K562 (cell line): ENCODE measurements around the gene DHX58. TPM values are rescaled to one million over a fixed set of nuclear protein-coding genes. Genes with fewer than 3 reads are reported as not detected.

Experiments
- CBFA2T2 ChIP-seq: fragments of 450-650 bp; conservative IDR thresholded peaks from 2 replicates; pipeline ENCODE4 v1.6.1; 2017; ENCODE audit warnings: mild to moderate bottlenecking
- ELF2 ChIP-seq: fragments of 250-450 bp; sonication (Bioruptor Pico); IDR thresholded peaks from 2 replicates; pipeline ENCODE4 v1.5.0; 2021; ENCODE audit warnings: mild to moderate bottlenecking
- GABPA ChIP-seq: fragments of 200-800 bp; sonication (Bioruptor generic); conservative IDR thresholded peaks from 2 replicates; pipeline ENCODE4 v1.6.1; 2016; ENCODE audit warnings: low read depth, missing genetic modification characterization, missing compliant biosample characterization
- IFI16 ChIP-seq: fragments of 250-450 bp; sonication (Bioruptor Pico); IDR thresholded peaks from 2 replicates; pipeline ENCODE4 v2.1.2; 2022; ENCODE audit warnings: mild to moderate bottlenecking, inconsistent platforms
- KLF16 ChIP-seq: IDR thresholded peaks from 2 replicates; pipeline ENCODE4 v1.6.1; 2016; ENCODE audit warnings: antibody characterized with exemption
- MXD1 ChIP-seq: fragments of 250-450 bp; sonication (Bioruptor Pico); IDR thresholded peaks from 2 replicates; pipeline ENCODE4 v1.8.0; 2021; ENCODE audit warnings: borderline replicate concordance, mild to moderate bottlenecking, moderate library complexity; ENCODE audit not compliant: poor library complexity, severe bottlenecking
- NFIC ChIP-seq: fragments of 450-650 bp; IDR thresholded peaks from 2 replicates; pipeline ENCODE4 v1.6.1; 2017; ENCODE audit warnings: mild to moderate bottlenecking, inconsistent platforms
- NONO ChIP-seq, 2 experiments: fragments of 200-400 bp in 1 of 2; fragments of 450-650 bp in 1 of 2; formaldehyde crosslinking in 1 of 2; IDR thresholded peaks; 2 replicates each; pipeline ENCODE4 v1.6.1; 2017; ENCODE audit warnings: low read depth in 2 of 2, mild to moderate bottlenecking in 2 of 2, moderate library complexity in 2 of 2, low read length in 1 of 2
- STAG1 ChIP-seq: sonication (generic); formaldehyde crosslinking; IDR thresholded peaks from 2 replicates; pipeline ENCODE4 v1.5.0; 2020; ENCODE audit warnings: missing genetic modification reagents, borderline replicate concordance
- TEAD2 ChIP-seq: fragments of 450-650 bp; IDR thresholded peaks from 2 replicates; pipeline ENCODE4 v1.6.1; 2016; ENCODE audit warnings: missing genetic modification characterization, control low read depth, missing compliant biosample characterization
- TFAP4 ChIP-seq: sonication (generic); formaldehyde crosslinking; IDR thresholded peaks from 2 replicates; pipeline ENCODE4 v1.8.0; 2022; ENCODE audit warnings: missing genetic modification reagents, mild to moderate bottlenecking, moderate library complexity, borderline replicate concordance
- ZC3H8 ChIP-seq: fragments of 450-650 bp; IDR thresholded peaks from 2 replicates; pipeline ENCODE4 v1.6.1; 2017
- ZNF699 ChIP-seq: fragments of 250-450 bp; sonication (Bioruptor Pico); IDR thresholded peaks from 2 replicates; pipeline ENCODE4 v1.8.0; 2021; ENCODE audit warnings: mild to moderate bottlenecking, moderate library complexity; ENCODE audit not compliant: insufficient replicate concordance
- polyA plus RNA-seq, 8 experiments: library from polyadenylated mRNA; depleted of rRNA in 4 of 8; stranded (reverse) in 5 of 8; unstranded in 3 of 8; fragments of >200 nt; fragmentation: Nextera tagmentation in 2 of 8; fragmentation: Illumina TruSeq in 1 of 8; extraction: Ambion mirVana in 2 of 8; extraction: Trizol in 1 of 8; gene quantifications; 2 replicates each; pipeline versions ENCODE4 v1.2.1 to v1.2.3, GENCODE V29; 2011 to 2014; ENCODE audit warnings: inconsistent platforms in 1 of 8, missing spikeins in 1 of 8
- total RNA-seq, 7 experiments: library from RNA; depleted of rRNA in 6 of 7; stranded (reverse); fragments of >200 nt in 6 of 7; fragmentation: Illumina TruSeq in 2 of 7; extraction: Trizol in 2 of 7; gene quantifications; 2 replicates each; pipeline versions ENCODE4 v1.2.1 to v1.2.3, GENCODE V29; 2011 to 2021; ENCODE audit warnings: low replicate concordance in 1 of 7

DHX58 gene
- total and polyA plus RNA-seq, 9 of the 15 experiments (the other 6 are each of a cell fraction or from before 2014, with no cell fraction given), result 0.15 to 3.0 (median 1.4) TPM

DNA sequence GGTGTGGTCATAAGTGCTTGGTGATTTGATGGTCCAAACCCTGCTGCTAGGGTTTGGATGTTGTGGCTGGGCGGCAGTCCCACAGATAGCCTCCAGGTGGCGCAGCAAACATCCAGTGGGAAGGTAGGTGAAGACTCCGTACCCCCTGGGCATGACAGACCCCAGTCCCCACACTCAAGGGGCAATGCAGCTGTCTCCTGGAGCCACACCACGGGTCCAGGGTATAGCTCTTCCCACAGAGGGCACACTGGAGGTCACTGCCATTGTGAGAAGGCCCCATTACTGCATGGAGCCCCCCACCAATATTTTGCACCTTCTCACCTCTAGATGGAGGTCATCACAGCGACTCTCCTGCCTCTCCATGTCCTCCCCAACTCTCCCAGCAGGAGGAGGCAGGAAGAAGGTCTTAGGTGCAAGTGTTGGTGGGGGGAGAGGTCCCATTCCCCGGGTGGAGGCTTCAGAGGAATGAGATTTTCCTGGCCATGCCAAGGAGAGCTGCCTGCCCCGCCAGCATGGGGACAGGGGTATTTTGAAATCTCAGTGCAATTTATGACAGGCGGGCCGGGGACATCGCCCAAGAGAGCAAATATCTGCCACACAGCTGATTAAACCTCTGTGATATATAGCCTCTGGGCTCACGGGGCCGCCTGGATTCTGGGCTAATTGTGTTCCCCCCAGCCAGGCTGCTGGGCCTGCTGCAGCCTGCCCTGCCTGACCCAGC is 45.0 kb downstream of the DHX58 start (continued):
- TF ChIP-seq TEAD2 (tag) (no peak), TFAP4 (CRISPR knock-in tag) (no peak), ZNF699 (no peak), NFIC (no peak), STAG1 (CRISPR knock-in tag) (no peak), NONO (IDR thresholded peaks at IDR 0.05; ENCODE audit: low read depth in 2 of 2, low read length in 1 of 2) (no peak), ZC3H8 (no peak), CBFA2T2 (no peak), ELF2 (CRISPR knock-in tag) (no peak), MXD1 (CRISPR knock-in tag) (no peak), KLF16 (peak; percentile 59; the same call in 1 of the 2 replicates), GABPA (tag) (no peak), IFI16 (CRISPR knock-in tag) (no peak)
